ENCODE data around the gene TRMT44.

GRCh38 chr4:8459867-8460445, 19.4 kb downstream of the TRMT44 start:
- TF ChIP-seq EZH2 (IDR thresholded peaks at IDR 0.05) (no peak), POLR2AphosphoS5 (IDR thresholded peaks at IDR 0.05; ENCODE audit: borderline replicate concordance, low read depth, low read length) (no peak), FOXP2 (optimal IDR thresholded peaks at IDR 0.05; ENCODE audit: control extremely low read depth, extremely low read length, insufficient read depth) (no peak)
